GM21447 (cell line): Measurements from ENCODE around the gene GPC5.
"Not testable (repeated sequence)": the region's sequence is repeated elsewhere in the genome, so short reads cannot be mapped to it uniquely, and the experiment has no call there.

ENCODE experiments used
- ATAC-seq: cut with Tn5 transposase; IDR thresholded peaks from one replicate; pipeline ENCODE4 v1.9.1; 2021; ENCODE audit not compliant: unreplicated experiment

GPC5 gene

GRCh38 chr13:91764527-91764926 is 366.1 kb downstream of the GPC5 start:
- ATAC-seq, result no peak

GRCh38 chr13:91767651-91768050 is 369.2 kb downstream of the GPC5 start:
- ATAC-seq, result no peak

GRCh38 chr13:91768746-91769145 is 370.3 kb downstream of the GPC5 start:
- ATAC-seq, result no peak

- no peak for ATAC-seq
These were observed 372.8 kb downstream of the GPC5 start for GRCh38 chr13:91771229-91771628.

GRCh38 chr13:91773591-91774227 is 375.3 kb downstream of the GPC5 start:
- no peak for ATAC-seq

- no peak for ATAC-seq
These were observed 376.0 kb downstream of the GPC5 start for GRCh38 chr13:91774397-91774796.

GRCh38 chr13:91776611-91777193 is 378.3 kb downstream of the GPC5 start:
- ATAC-seq, result no peak

- no peak for ATAC-seq
These were observed 379.7 kb downstream of the GPC5 start for GRCh38 chr13:91778123-91778522.

GRCh38 chr13:91781982-91782691 is 383.7 kb downstream of the GPC5 start:
- ATAC-seq, result not testable (repeated sequence)

- peak; percentile 70 for ATAC-seq
These were observed 387.2 kb downstream of the GPC5 start for GRCh38 chr13:91785431-91786119.

GRCh38 chr13:91792054-91792453 is 393.6 kb downstream of the GPC5 start:
- ATAC-seq, result no peak

- ATAC-seq, result no peak
These were observed 399.1 kb downstream of the GPC5 start for GRCh38 chr13:91797567-91797966.

- ATAC-seq, result not testable (repeated sequence)
These were observed 399.9 kb downstream of the GPC5 start for GRCh38 chr13:91798338-91798737.

- not testable (repeated sequence) for ATAC-seq
These were observed 403.4 kb downstream of the GPC5 start for GRCh38 chr13:91801772-91802171.

GRCh38 chr13:91802957-91803356 is 404.5 kb downstream of the GPC5 start:
- no peak for ATAC-seq

- no peak for ATAC-seq
These were observed 406.3 kb downstream of the GPC5 start for GRCh38 chr13:91804724-91805123.

GRCh38 chr13:91805605-91806004 is 407.2 kb downstream of the GPC5 start:
- no peak for ATAC-seq

- no peak for ATAC-seq
These were observed 410.7 kb downstream of the GPC5 start for GRCh38 chr13:91809161-91809560.

- ATAC-seq, result no peak
These were observed 414.8 kb downstream of the GPC5 start for GRCh38 chr13:91813253-91813652.

GRCh38 chr13:91816263-91816807 is 417.9 kb downstream of the GPC5 start:
- no peak for ATAC-seq

GRCh38 chr13:91817250-91817649 is 418.8 kb downstream of the GPC5 start:
- no peak for ATAC-seq
